Fibroblast of lung (primary cell): Measurements from ENCODE around the gene F3. TPM values are rescaled to one million over a fixed set of nuclear protein-coding genes. Genes with fewer than 3 reads are reported as not detected.

ENCODE experiments used
- DNase-seq, 2 donors: peaks; one replicate each; pipeline versions ENCODE4 v3.0.0 to v3.0.0-alpha.2; 2010; ENCODE audit warnings: low read depth in 2 of 2
- H2AFZ ChIP-seq: 2 replicates; pipeline ENCODE4 v1.5.1; 2012; ENCODE audit warnings: low read length, control low read depth, inconsistent platforms
- H3K27ac ChIP-seq: 2 replicates; pipeline ENCODE4 v1.5.1; 2011; ENCODE audit warnings: low read length, control low read depth; ENCODE audit not compliant: insufficient read depth
- H3K27me3 ChIP-seq: 2 replicates; pipeline ENCODE4 v1.5.1; 2011; ENCODE audit warnings: mild to moderate bottlenecking, low read length; ENCODE audit not compliant: control insufficient read depth, insufficient read depth
- H3K36me3 ChIP-seq: 2 replicates; pipeline ENCODE4 v1.5.1; 2011; ENCODE audit warnings: low read length; ENCODE audit not compliant: control insufficient read depth, insufficient read depth
- H3K4me1 ChIP-seq: 2 replicates; pipeline ENCODE4 v1.5.1; 2011; ENCODE audit warnings: low read length; ENCODE audit not compliant: control insufficient read depth, insufficient read depth; ENCODE audit errors: extremely low read depth
- H3K4me2 ChIP-seq: 2 replicates; pipeline ENCODE4 v1.5.1; 2011; ENCODE audit warnings: low read length, control low read depth; ENCODE audit not compliant: insufficient read depth; ENCODE audit errors: extremely low read depth
- H3K4me3 ChIP-seq, 4 experiments: fragments of 200-600 bp in 1 of 4; sonication (generic) in 1 of 4; replicated peaks in 1 of 4; 2 replicates each; pipeline ENCODE4 v1.5.1; 2011 to 2016; ENCODE audit warnings: low read length in 4 of 4, low read depth in 3 of 4, mild to moderate bottlenecking in 3 of 4, control low read depth in 2 of 4, inconsistent platforms in 1 of 4, mixed read lengths in 1 of 4; ENCODE audit not compliant: insufficient read depth in 1 of 4; ENCODE audit errors: control extremely low read depth in 1 of 4
- H3K79me2 ChIP-seq: 2 replicates; pipeline ENCODE4 v1.5.1; 2012; ENCODE audit warnings: mild to moderate bottlenecking, low read length, inconsistent platforms; ENCODE audit not compliant: control insufficient read depth, insufficient read depth
- H3K9ac ChIP-seq: 2 replicates; pipeline ENCODE4 v1.5.1; 2011; ENCODE audit warnings: mild to moderate bottlenecking, low read length, control low read depth; ENCODE audit not compliant: insufficient read depth
- H3K9me3 ChIP-seq: 2 replicates; pipeline ENCODE4 v1.5.1; 2012; ENCODE audit warnings: low read depth, low read length; ENCODE audit not compliant: control insufficient read depth, insufficient read depth
- H4K20me1 ChIP-seq: 2 replicates; pipeline ENCODE4 v1.5.1; 2011; ENCODE audit warnings: low read length; ENCODE audit not compliant: control insufficient read depth, insufficient read depth; ENCODE audit errors: extremely low read depth
- CTCF ChIP-seq, 2 donors: IDR thresholded peaks in 1 of 2; conservative IDR thresholded peaks in 1 of 2; 1 replicate in 1 of 2; 2 replicates in 1 of 2; pipeline ENCODE4 v1.5.1; 2011 to 2012; ENCODE audit warnings: low read length in 2 of 2, control low read depth in 1 of 2, inconsistent platforms in 1 of 2, low read depth in 1 of 2, mild to moderate bottlenecking in 1 of 2
- EZH2 ChIP-seq: IDR thresholded peaks from 2 replicates; pipeline ENCODE4 v1.5.1; 2012; ENCODE audit warnings: low read length, control low read depth, mild to moderate bottlenecking; ENCODE audit errors: missing control alignments
- polyA plus RNA-seq, 2 donors: library from polyadenylated mRNA; depleted of rRNA in 1 of 2; stranded (reverse) in 1 of 2; unstranded in 1 of 2; fragments of >200 nt; gene quantifications; 2 replicates each; pipeline ENCODE4 v1.2.1, GENCODE V29; 2011 to 2012; ENCODE audit warnings: missing spikeins in 1 of 2
- total RNA-seq: library from RNA; depleted of rRNA; stranded (reverse); fragments of >200 nt; gene quantifications from 2 replicates; pipeline ENCODE4 v1.2.1, GENCODE V29; 2014

The F3 gene
- total and polyA plus RNA-seq, 2 donors (not counting 1 experiment from before 2014, with no cell fraction given) = 234 to 400 TPM

DNA sequence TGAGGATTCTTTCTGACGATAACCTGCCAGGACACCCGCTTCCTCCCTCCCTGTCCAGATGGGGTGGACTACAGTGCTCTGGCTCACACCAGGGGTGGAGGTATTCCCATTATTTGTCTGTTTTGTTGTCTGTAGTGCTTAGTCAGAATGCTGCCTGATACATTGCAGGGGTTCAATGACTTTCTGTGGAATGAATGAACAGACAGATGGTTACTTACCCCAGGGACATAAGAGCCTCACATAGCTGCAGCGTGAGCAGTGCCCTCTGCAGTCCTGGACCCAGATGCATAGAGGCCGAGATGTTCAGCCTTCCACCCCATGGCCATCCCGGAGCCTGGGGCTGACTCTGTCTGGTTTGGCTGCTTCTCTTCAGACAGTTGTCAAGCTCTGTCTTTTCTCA is 13.0 kb upstream of the F3 start:
- Histone ChIP-seq H3K4me2 (no peak overlapping the region), H3K4me3 (no peak overlapping the region), H3K36me3 (no peaks in the 10 kb centered on the region), H2AFZ (no peak overlapping the region), H4K20me1 (no peaks in the 10 kb centered on the region), H3K27me3 (no peaks in the 10 kb centered on the region), H3K79me2 (no peaks in the 10 kb centered on the region), H3K4me1 (no peaks in the 10 kb centered on the region), H3K9ac (no peak overlapping the region), H3K27ac (no peak overlapping the region), H3K9me3 (no peaks in the 10 kb centered on the region)
- DNase-seq = no peak
- TF ChIP-seq CTCF (conservative IDR thresholded peaks at IDR 0.05 in 1 of 2, IDR thresholded peaks at IDR 0.05 in 1 of 2; ENCODE audit: low read depth in 1 of 2, low read length in 2 of 2) (no peak), EZH2 (no peak)

- TF ChIP-seq CTCF (conservative IDR thresholded peaks at IDR 0.05 in 1 of 2, IDR thresholded peaks at IDR 0.05 in 1 of 2; ENCODE audit: low read depth in 1 of 2, low read length in 2 of 2) (no peak), EZH2 (no peak)
- no peaks in the 10 kb centered on the region for H3K9me3 ChIP-seq
These were observed 12.4 kb upstream of the F3 start for GRCh38 chr1:94553931-94554330.

GRCh38 chr1:94553323-94553730 is 11.8 kb upstream of the F3 start:
- H3K79me2 ChIP-seq = no peaks in the 10 kb centered on the region
- peak overlapping the region; percentile 21 for H2AFZ ChIP-seq
- no peak overlapping the region for H3K9ac ChIP-seq
- H3K27me3 ChIP-seq = no peaks in the 10 kb centered on the region
- peak in 1 of 2 donors; percentile 40 for DNase-seq
- no peaks in the 10 kb centered on the region for H3K36me3 ChIP-seq
- no peaks in the 10 kb centered on the region for H3K9me3 ChIP-seq
- H4K20me1 ChIP-seq = no peaks in the 10 kb centered on the region
- H3K27ac ChIP-seq = no peak overlapping the region
- no peaks in the 10 kb centered on the region for H3K4me1 ChIP-seq
- no peak overlapping the region for H3K4me2 ChIP-seq
- TF ChIP-seq CTCF (conservative IDR thresholded peaks at IDR 0.05 in 1 of 2, IDR thresholded peaks at IDR 0.05 in 1 of 2; ENCODE audit: low read depth in 1 of 2, low read length in 2 of 2) = no peak
- TF ChIP-seq EZH2 = no peak
- no peak overlapping the region for H3K4me3 ChIP-seq

More at GRCh38 chr1:94553931-94554330, 12.4 kb upstream of the F3 start:
- no peak for DNase-seq
- Histone ChIP-seq H4K20me1 (no peaks in the 10 kb centered on the region), H3K4me1 (no peaks in the 10 kb centered on the region), H3K36me3 (no peaks in the 10 kb centered on the region), H2AFZ (no peak overlapping the region), H3K27ac (no peak overlapping the region), H3K9ac (no peak overlapping the region), H3K4me2 (no peak overlapping the region), H3K27me3 (no peaks in the 10 kb centered on the region), H3K4me3 (no peak overlapping the region), H3K79me2 (no peaks in the 10 kb centered on the region)
